HCT116 (cell line): ENCODE data around the gene PJA1. TPM values are rescaled to one million over a fixed set of nuclear protein-coding genes. Genes with fewer than 3 reads are reported as not detected.

Source experiments
- ATAC-seq: fragments of 200-7000 bp; cut with Tn5 transposase; 2 replicates; pipeline ENCODE4 v1.9.1; 2020; ENCODE audit warnings: mild to moderate bottlenecking, moderate library complexity
- BruUV-seq: library from RNA; stranded (reverse); fragments of 400-500 nt; replicated peaks from 2 replicates; lab custom pipeline; 2021; lab: Mats Ljungman, UMichigan
- CTCF ChIA-PET: fragments of 300-600 bp; sonication (Branson Sonifier 250); formaldehyde crosslinking; loops from one replicate; lab custom pipeline; 2021; ENCODE audit warnings: antibody characterized with exemption; lab: Charles Lee
- POLR2A ChIA-PET: fragments of 300-600, 350-600 bp; sonication (Branson Sonifier 250); formaldehyde crosslinking; loops from one replicate; lab custom pipeline; 2021; ENCODE audit warnings: antibody characterized with exemption; lab: Charles Lee
- RAD21 ChIA-PET, 2 experiments: fragments of 300-600 bp; sonication (Branson Sonifier 250); formaldehyde crosslinking; loops; one replicate each; lab custom pipeline; 2023; ENCODE audit warnings: low total read pairs in 2 of 2; ENCODE audit not compliant: uncharacterized antibody in 2 of 2, unreplicated experiment in 2 of 2, low non-redundant PET in 1 of 2; lab: Charles Lee
- DNase-seq: peaks from one replicate; pipeline ENCODE4 v3.0.0-alpha.2; 2010; ENCODE audit warnings: low read depth, low spot score
- H2AFZ ChIP-seq: fragments of 200-600 bp; shearing (Covaris generic), sonication (generic); 2 replicates; pipeline ENCODE4 v1.6.1; 2017; ENCODE audit warnings: low read depth, mixed run types, mixed read lengths, antibody characterized with exemption, low read length; ENCODE audit not compliant: poor library complexity, severe bottlenecking
- H3K27ac ChIP-seq: 2 replicates; pipeline ENCODE4 v1.5.1; 2012; ENCODE audit warnings: low read depth, low read length
- H3K27me3 ChIP-seq: fragments of 200-600 bp; sonication (generic); 2 replicates; pipeline ENCODE4 v1.6.1; 2016; ENCODE audit warnings: mixed run types, low read length, mixed read lengths; ENCODE audit not compliant: insufficient read depth
- H3K36me3 ChIP-seq, 2 experiments: fragments of 200-500 bp in 1 of 2; fragments of 200-600 bp in 1 of 2; sonication (Bioruptor generic) in 1 of 2; sonication (generic) in 1 of 2; 2 replicates each; pipeline versions ENCODE4 v1.5.1 to v1.6.1; 2014 to 2016; ENCODE audit warnings: low read length in 2 of 2, inconsistent platforms in 1 of 2, mixed read lengths in 1 of 2, mixed run types in 1 of 2; ENCODE audit not compliant: insufficient read depth in 2 of 2, control insufficient read depth in 1 of 2
- H3K4me1 ChIP-seq, 2 experiments: fragments of 200-600 bp in 1 of 2; sonication (generic) in 1 of 2; 2 replicates each; pipeline versions ENCODE4 v1.5.1 to v1.6.1; 2012 to 2017; ENCODE audit warnings: low read length in 2 of 2, inconsistent platforms in 1 of 2, mild to moderate bottlenecking in 1 of 2, mixed read lengths in 1 of 2, mixed run types in 1 of 2, moderate library complexity in 1 of 2; ENCODE audit not compliant: insufficient read depth in 2 of 2, control insufficient read depth in 1 of 2
- H3K4me2 ChIP-seq: fragments of 200-600 bp; sonication (generic); 2 replicates; pipeline ENCODE4 v1.6.1; 2017; ENCODE audit warnings: mixed run types, low read length, mixed read lengths
- H3K4me3 ChIP-seq, 2 experiments: fragments of 200-600 bp in 1 of 2; sonication (generic) in 1 of 2; replicated peaks in 1 of 2; 2 replicates each; pipeline ENCODE4 v1.5.1; 2011 to 2016; ENCODE audit warnings: low read length in 2 of 2, control low read depth in 1 of 2, low read depth in 1 of 2, mild to moderate bottlenecking in 1 of 2, mixed read lengths in 1 of 2, mixed run types in 1 of 2
- H3K79me2 ChIP-seq: fragments of 200-600 bp; sonication (generic); 2 replicates; pipeline ENCODE4 v1.6.1; 2017; ENCODE audit warnings: mild to moderate bottlenecking, mixed run types, low read length, moderate library complexity, mixed read lengths; ENCODE audit not compliant: insufficient read depth
- H3K9ac ChIP-seq: fragments of 200-600 bp; sonication (generic); 2 replicates; pipeline ENCODE4 v1.6.1; 2016; ENCODE audit warnings: low read length, mixed read lengths
- H3K9me2 ChIP-seq: fragments of 200-600 bp; sonication (generic), shearing (Covaris generic); 2 replicates; pipeline ENCODE4 v1.6.1; 2017; ENCODE audit warnings: mixed run types, mild to moderate bottlenecking, moderate library complexity; ENCODE audit not compliant: insufficient read depth
- H3K9me3 ChIP-seq, 2 experiments: fragments of 200-500 bp in 1 of 2; fragments of 200-600 bp in 1 of 2; sonication (Bioruptor generic) in 1 of 2; sonication (generic) in 1 of 2; 2 replicates each; pipeline ENCODE4 v1.6.1; 2014 to 2017; ENCODE audit warnings: low read length in 2 of 2, mixed read lengths in 2 of 2, inconsistent platforms in 1 of 2, low read depth in 1 of 2, mild to moderate bottlenecking in 1 of 2, mixed run types in 1 of 2, moderate library complexity in 1 of 2; ENCODE audit not compliant: control insufficient read depth in 1 of 2, insufficient read depth in 1 of 2
- H4K20me1 ChIP-seq: fragments of 200-600 bp; sonication (generic), shearing (Covaris generic); 2 replicates; pipeline ENCODE4 v1.6.1; 2017; ENCODE audit warnings: mixed run types, mild to moderate bottlenecking, moderate library complexity; ENCODE audit not compliant: insufficient read depth
- CBX3 ChIP-seq: IDR thresholded peaks from 2 replicates; pipeline ENCODE4 v1.6.1; 2012; ENCODE audit warnings: low read depth
- CTCF ChIP-seq, 3 experiments: fragments of 200-600 bp in 1 of 3; sonication (generic) in 1 of 3; IDR thresholded peaks in 2 of 3; conservative IDR thresholded peaks in 1 of 3; 2 replicates each; pipeline ENCODE4 v1.5.1; 2012 to 2017; ENCODE audit warnings: low read depth in 2 of 3, low read length in 2 of 3, antibody characterized with exemption in 1 of 3, borderline replicate concordance in 1 of 3, control low read depth in 1 of 3, mild to moderate bottlenecking in 1 of 3, mixed read lengths in 1 of 3, mixed run types in 1 of 3, moderate library complexity in 1 of 3; ENCODE audit not compliant: insufficient read depth in 1 of 3
- ELF1 ChIP-seq: IDR thresholded peaks from 2 replicates; pipeline ENCODE4 v1.6.1; 2012; ENCODE audit warnings: low read depth, borderline replicate concordance
- EZH2 ChIP-seq: fragments of 200-600 bp; sonication (generic); IDR thresholded peaks from 2 replicates; pipeline ENCODE4 v1.6.1; 2017; ENCODE audit warnings: antibody characterized with exemption, mixed run types
- FOSL1 ChIP-seq: IDR thresholded peaks from 2 replicates; pipeline ENCODE4 v1.6.1; 2012; ENCODE audit warnings: low read depth
- POLR2AphosphoS5 ChIP-seq: IDR thresholded peaks from 2 replicates; pipeline ENCODE4 v1.6.1; 2011; ENCODE audit warnings: mild to moderate bottlenecking, low read depth, low read length, moderate library complexity
- SRF ChIP-seq: IDR thresholded peaks from 2 replicates; pipeline ENCODE4 v1.6.1; 2012; ENCODE audit warnings: low read depth
- YY1 ChIP-seq: IDR thresholded peaks from 2 replicates; pipeline ENCODE4 v1.6.1; 2011; ENCODE audit warnings: low read length, low read depth, moderate library complexity, mild to moderate bottlenecking; ENCODE audit not compliant: insufficient replicate concordance; ENCODE audit errors: extremely low read depth
- ZBTB33 ChIP-seq: IDR thresholded peaks from 2 replicates; pipeline ENCODE4 v1.6.1; 2011; ENCODE audit warnings: mild to moderate bottlenecking, low read length, moderate library complexity; ENCODE audit not compliant: insufficient replicate concordance; ENCODE audit errors: extremely low read depth
- intact Hi-C: fragments of 100-400 bp; cut with micrococcal nuclease; formaldehyde crosslinking; loops from 2 replicates; pipeline ENCODE4 v1.10.0; 2022
- total RNA-seq: library from RNA; stranded (reverse); gene quantifications from one replicate; pipeline ENCODE4 v1.2.1, GENCODE V29; 2021; ENCODE audit not compliant: unreplicated experiment

PJA1 gene
- total RNA-seq, 1 experiment from 2014 or later, result 15.7 TPM

DNA sequence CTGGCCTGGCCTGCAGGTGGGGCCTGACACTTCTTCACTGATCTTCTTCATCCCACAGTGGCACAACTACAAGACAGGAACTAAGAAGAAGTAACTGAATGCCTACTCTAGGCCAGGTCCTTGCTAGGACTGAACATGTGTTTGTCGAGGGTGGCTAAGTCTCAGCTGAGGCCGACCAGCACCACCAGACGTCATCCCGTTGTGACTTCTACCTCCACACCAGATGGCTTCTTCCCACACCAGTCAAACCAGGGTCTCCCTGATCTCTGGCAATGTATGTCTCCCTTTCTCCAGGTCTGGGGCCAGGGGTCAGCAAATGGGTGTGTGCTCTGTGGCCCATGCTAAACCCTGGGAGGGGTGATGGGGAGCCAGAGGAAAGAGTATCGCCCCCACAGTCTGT, 40.2 kb downstream of the PJA1 start:
- H3K4me1 ChIP-seq, result no peaks in the 10 kb centered on the region
- no peak overlapping the region for H3K4me2 ChIP-seq
- H3K36me3 ChIP-seq, result no peaks in the 10 kb centered on the region
- POLR2A ChIA-PET, result no interaction called here
- BruUV-seq, result no TSS peak
- RAD21 ChIA-PET, result no interaction called here
- H4K20me1 ChIP-seq, result no peaks in the 10 kb centered on the region
- intact Hi-C loops, result no loop called here
- no peaks in the 10 kb centered on the region for H3K79me2 ChIP-seq
- DNase-seq (no peak), ATAC-seq (no peak)
- no peak overlapping the region for H3K9ac ChIP-seq
- H3K9me2 ChIP-seq, result no peaks in the 10 kb centered on the region
- no peaks in the 10 kb centered on the region for H3K27me3 ChIP-seq
- CTCF ChIA-PET, result no interaction called here
- H2AFZ ChIP-seq, result no peak overlapping the region
- no peak overlapping the region for H3K27ac ChIP-seq
- no peak overlapping the region for H3K4me3 ChIP-seq
- no peaks in the 10 kb centered on the region for H3K9me3 ChIP-seq
- TF ChIP-seq POLR2AphosphoS5 (no peak), CBX3 (no peak), EZH2 (no peak), CTCF (IDR thresholded peaks at IDR 0.05 in 2 of 3, conservative IDR thresholded peaks at IDR 0.05 in 1 of 3; ENCODE audit: borderline replicate concordance in 1 of 3, insufficient read depth in 1 of 3, low read depth in 2 of 3, low read length in 2 of 3) (no peak), FOSL1 (no peak), SRF (no peak), YY1 (no peak), ZBTB33 (no peak), ELF1 (no peak)
